Esophagus squamous epithelium (tissue), 5 donors: ENCODE results near the gene FAM107B. TPM values are rescaled to one million over a fixed set of nuclear protein-coding genes. Genes with fewer than 3 reads are reported as not detected.

ENCODE experiments used
- DNase-seq: peaks from one replicate; lab custom pipeline; 2025; lab: John Stamatoyannopoulos, UW
- H3K27ac ChIP-seq, 4 donors: fragments of 200-600 bp; sonication (generic); one replicate each; pipeline ENCODE4 v1.5.1; 2016 to 2019; ENCODE audit warnings: mild to moderate bottlenecking in 1 of 4
- H3K27me3 ChIP-seq, 4 donors: fragments of 200-600 bp; sonication (generic); 1 replicate in 3 of 4; 2 replicates in 1 of 4; pipeline versions ENCODE4 v1.5.1 to v1.6.0; 2017 to 2021; ENCODE audit warnings: antibody characterized with exemption in 1 of 4
- H3K36me3 ChIP-seq, 3 donors: fragments of 200-600 bp; sonication (generic); one replicate each; pipeline ENCODE4 v1.5.1; 2016 to 2019
- H3K4me1 ChIP-seq, 3 donors: fragments of 200-600 bp; sonication (generic); one replicate each; pipeline ENCODE4 v1.5.1; 2017 to 2019
- H3K4me3 ChIP-seq, 4 donors: fragments of 200-600 bp; sonication (generic); 1 replicate in 3 of 4; 2 replicates in 1 of 4; pipeline ENCODE4 v1.5.1; 2016 to 2019; ENCODE audit warnings: mild to moderate bottlenecking in 2 of 4, moderate library complexity in 1 of 4
- H3K9me3 ChIP-seq, 3 donors: fragments of 200-600 bp; sonication (generic); one replicate each; pipeline ENCODE4 v1.5.1; 2016 to 2019
- POLR2A ChIP-seq, 4 donors: fragments of 450-650 bp; IDR thresholded peaks; one replicate each; pipeline ENCODE4 v1.6.1; 2017; ENCODE audit warnings: antibody characterized with exemption in 4 of 4, mild to moderate bottlenecking in 4 of 4, moderate library complexity in 3 of 4
- WGBS, 2 donors: methylation state at CpG; one replicate each; pipeline ENCODE4 v1.1.5; 2018; 5-methylcytosine and 5-hydroxymethylcytosine counted together
- intact Hi-C: fragments of 100-400 bp; cut with DNase I; formaldehyde crosslinking; loops from one replicate; pipeline ENCODE4 v1.15.0; 2022
- total RNA-seq, 4 donors: library from RNA; depleted of rRNA; stranded (reverse); fragments of >200 nt; gene quantifications; one replicate each; pipeline ENCODE4 v1.1.0, GENCODE V29; 2016
- TF ChIP-seq, protein P1 (sequence below), 6 experiments: fragments of 450-650 bp in 4 of 6; fragments of 200-600 bp in 2 of 6; sonication (generic) in 2 of 6; IDR thresholded peaks; one replicate each; pipeline ENCODE4 v1.5.1; 2016 to 2019; ENCODE audit warnings: antibody characterized with exemption in 6 of 6, mild to moderate bottlenecking in 4 of 6, moderate library complexity in 4 of 6
- donor health status: DM: yes; HTN: yes; CAD: no.

Gene FAM107B
- total RNA-seq, 4 donors from 2014 or later: 6.7 to 17.0 (median 12.9) TPM

DNA sequence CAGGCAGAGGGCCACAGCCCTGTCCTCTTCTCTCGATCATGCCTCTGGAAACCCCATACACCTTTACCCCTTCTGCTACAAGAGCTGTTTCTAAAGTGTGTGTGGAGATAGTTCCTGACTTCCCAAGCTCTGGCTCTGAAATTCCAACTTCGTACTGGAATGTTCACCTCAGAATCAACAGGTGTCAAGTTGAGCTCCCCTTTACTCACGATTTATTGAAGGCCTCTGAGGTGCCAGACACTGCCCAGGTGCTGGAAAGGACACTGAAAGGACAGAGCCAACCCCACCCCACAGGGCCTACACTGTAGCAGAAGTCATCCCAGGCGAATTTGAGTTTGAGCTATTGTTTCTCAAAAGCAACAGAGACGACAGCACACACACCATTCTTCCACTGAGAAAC lies 234.1 kb downstream of the FAM107B start:
- DNase-seq: no peak
- TF ChIP-seq, protein P1, sequence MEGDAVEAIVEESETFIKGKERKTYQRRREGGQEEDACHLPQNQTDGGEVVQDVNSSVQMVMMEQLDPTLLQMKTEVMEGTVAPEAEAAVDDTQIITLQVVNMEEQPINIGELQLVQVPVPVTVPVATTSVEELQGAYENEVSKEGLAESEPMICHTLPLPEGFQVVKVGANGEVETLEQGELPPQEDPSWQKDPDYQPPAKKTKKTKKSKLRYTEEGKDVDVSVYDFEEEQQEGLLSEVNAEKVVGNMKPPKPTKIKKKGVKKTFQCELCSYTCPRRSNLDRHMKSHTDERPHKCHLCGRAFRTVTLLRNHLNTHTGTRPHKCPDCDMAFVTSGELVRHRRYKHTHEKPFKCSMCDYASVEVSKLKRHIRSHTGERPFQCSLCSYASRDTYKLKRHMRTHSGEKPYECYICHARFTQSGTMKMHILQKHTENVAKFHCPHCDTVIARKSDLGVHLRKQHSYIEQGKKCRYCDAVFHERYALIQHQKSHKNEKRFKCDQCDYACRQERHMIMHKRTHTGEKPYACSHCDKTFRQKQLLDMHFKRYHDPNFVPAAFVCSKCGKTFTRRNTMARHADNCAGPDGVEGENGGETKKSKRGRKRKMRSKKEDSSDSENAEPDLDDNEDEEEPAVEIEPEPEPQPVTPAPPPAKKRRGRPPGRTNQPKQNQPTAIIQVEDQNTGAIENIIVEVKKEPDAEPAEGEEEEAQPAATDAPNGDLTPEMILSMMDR (IDR thresholded peaks at IDR 0.05): no peak
- no peak for TF ChIP-seq POLR2A (IDR thresholded peaks at IDR 0.05)
- H3K27me3 ChIP-seq: no peaks in the 10 kb centered on the region
- 77 to 85% methylated on average over 5 of the region's 5 CpGs for WGBS, 2 donors
- H3K27ac ChIP-seq: no peak overlapping the region
- intact Hi-C loops: no loop called here
- no peaks in the 10 kb centered on the region for H3K9me3 ChIP-seq
- H3K36me3 ChIP-seq: no peaks in the 10 kb centered on the region
- H3K4me1 ChIP-seq: peaks cover 0 to 43% (median 5%) of the 10 kb centered on the region in 3 donors
- no peak overlapping the region for H3K4me3 ChIP-seq

DNA sequence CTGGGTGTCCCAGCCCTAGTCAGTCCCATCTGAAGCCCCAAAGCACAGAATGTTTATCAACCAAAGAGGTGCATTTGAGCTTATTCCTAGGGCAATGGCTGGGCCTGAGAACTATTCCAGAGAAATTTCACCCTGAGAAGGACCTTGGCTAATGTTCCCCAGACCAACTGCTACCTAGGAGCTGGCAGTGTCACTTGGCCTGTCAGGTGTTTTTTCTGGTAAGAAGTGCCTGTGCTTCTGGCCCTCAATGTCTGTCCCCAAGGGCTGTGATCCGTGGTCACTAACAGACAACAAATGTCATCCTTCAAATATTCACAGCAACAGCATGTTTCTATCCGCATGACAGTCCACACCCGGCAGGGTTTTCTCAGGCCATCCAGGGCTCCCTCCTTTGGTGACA lies 234.6 kb downstream of the FAM107B start:
- Histone ChIP-seq H3K27ac (no peak overlapping the region), H3K36me3 (no peaks in the 10 kb centered on the region), H3K27me3 (no peaks in the 10 kb centered on the region), H3K9me3 (no peaks in the 10 kb centered on the region), H3K4me1 (peaks cover 0 to 38% (median 5%) of the 10 kb centered on the region in 3 donors), H3K4me3 (no peak overlapping the region)
- WGBS, 2 donors: 63 to 100% methylated on average over 2 to 3 of the region's 3 CpGs
- no peak for DNase-seq
- TF ChIP-seq, protein P1 (IDR thresholded peaks at IDR 0.05): no peak
- no peak for TF ChIP-seq POLR2A (IDR thresholded peaks at IDR 0.05)
- intact Hi-C loops: no loop called here

DNA sequence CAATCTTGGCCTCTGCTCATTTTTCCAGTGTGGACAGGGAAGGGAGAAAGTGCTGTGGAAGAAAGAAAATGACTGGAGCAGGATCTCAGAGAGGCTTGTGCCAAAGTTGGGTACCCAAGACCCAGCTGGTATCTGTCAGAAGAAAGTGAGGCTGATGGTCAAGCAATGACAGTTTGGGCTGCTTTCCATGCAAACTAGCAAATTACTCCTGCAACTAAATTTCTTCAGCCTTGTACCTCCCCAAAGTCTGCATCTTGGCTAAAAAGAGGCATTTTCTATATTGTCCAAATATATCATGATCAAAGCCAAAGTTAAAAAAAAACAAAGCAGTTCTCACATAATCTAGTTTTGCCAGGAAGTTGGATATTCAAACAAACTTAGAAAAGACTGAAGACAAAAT lies 235.5 kb downstream of the FAM107B start:
- intact Hi-C loops: no loop called here
- no peak for TF ChIP-seq POLR2A (IDR thresholded peaks at IDR 0.05)
- TF ChIP-seq, protein P1 (IDR thresholded peaks at IDR 0.05): no peak
- Histone ChIP-seq H3K36me3 (peaks cover 0 to under 1% (median 0%) of the 10 kb centered on the region in 3 donors), H3K4me1 (peaks cover 0 to 38% (median 5%) of the 10 kb centered on the region in 3 donors), H3K27ac (no peak overlapping the region), H3K9me3 (no peaks in the 10 kb centered on the region), H3K27me3 (no peaks in the 10 kb centered on the region), H3K4me3 (no peak overlapping the region)
- no peak for DNase-seq

DNA sequence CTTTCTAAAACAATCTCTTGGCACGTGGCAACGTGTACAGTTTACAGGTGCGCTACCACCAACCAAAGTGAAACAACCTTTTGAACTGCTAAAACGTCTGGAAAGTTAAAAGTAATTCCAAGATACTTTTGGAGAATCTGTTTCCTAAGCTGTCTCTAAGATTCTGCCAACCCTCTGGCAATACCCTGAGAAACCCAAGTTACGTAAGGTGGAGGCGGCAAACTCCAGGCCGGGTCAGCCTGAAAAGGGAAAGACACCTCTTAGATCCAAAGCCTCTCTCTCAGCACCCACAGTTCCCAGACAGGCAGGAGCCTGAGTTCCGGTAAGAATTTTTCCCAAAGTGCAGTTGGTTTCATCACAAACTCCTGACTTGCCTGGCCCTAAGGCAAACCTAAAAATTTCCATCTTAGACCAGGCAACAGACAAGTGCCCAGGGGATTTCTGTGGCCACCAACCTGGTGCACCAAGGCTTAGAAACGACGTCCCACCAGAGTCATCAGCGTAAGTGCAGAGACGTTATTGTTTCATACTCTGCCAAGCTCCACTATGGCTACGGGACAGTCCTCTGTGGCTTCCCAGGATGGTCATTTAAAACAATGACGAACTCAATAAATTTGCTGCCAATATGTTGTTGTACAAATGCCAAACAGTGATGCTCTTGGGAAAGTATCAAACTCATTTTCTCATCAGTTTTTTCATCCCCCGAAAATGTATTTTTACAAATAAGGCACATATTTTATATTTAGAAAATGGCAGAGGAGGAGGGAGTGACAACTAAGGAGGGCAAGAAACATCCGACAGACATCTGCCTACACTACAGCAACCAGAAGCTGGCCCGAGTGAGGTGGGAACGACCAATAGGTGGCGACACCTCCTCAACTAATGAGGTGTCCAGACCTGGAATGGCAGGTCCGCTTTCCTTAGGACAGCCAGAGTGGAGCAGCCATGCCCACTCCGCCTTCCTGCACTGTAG lies 238.2 kb downstream of the FAM107B start:
- intact Hi-C loops: no loop called here

More for the DNA sequence above, 238.2 kb downstream of the FAM107B start:
- TF ChIP-seq, protein P1 (IDR thresholded peaks at IDR 0.05): peak; percentile 51 to 72 (median 57)
- TF ChIP-seq POLR2A (IDR thresholded peaks at IDR 0.05): no peak
- Histone ChIP-seq H3K4me1 (peaks cover 0 to 41% (median 8%) of the 10 kb centered on the region in 3 donors), H3K27me3 (no peaks in the 10 kb centered on the region), H3K4me3 (no peak overlapping the region), H3K27ac (peak overlapping the region in 1 of 4 donors; percentile 8), H3K9me3 (no peaks in the 10 kb centered on the region), H3K36me3 (peaks cover 0 to 4% (median 0%) of the 10 kb centered on the region in 3 donors)
- WGBS, 2 donors: 51 to 55% methylated on average over 16 to 21 of the region's 21 CpGs
- DNase-seq: no peak
